SK-N-SH treated with all-trans-retinoic acid at 6 μM for 48 hours (cell line): Measurements from ENCODE around the gene PRSS53.

Experiments
- ATAC-seq: fragments of 200-7000 bp; cut with Tn5 transposase; 3 replicates; pipeline ENCODE4 v1.9.1; 2020; ENCODE audit warnings: mild to moderate bottlenecking, moderate library complexity
- ARNTL ChIP-seq: fragments of 450-650 bp; formaldehyde crosslinking; IDR thresholded peaks from 2 replicates; pipeline ENCODE4 v1.5.0; 2020; ENCODE audit warnings: low read depth, mild to moderate bottlenecking, moderate library complexity, borderline replicate concordance
- BACH2 ChIP-seq: fragments of 250-450 bp; sonication (Bioruptor Pico); IDR thresholded peaks from 2 replicates; pipeline ENCODE4 v1.9.0; 2021; ENCODE audit warnings: mild to moderate bottlenecking, borderline replicate concordance
- CSDC2 ChIP-seq: fragments of 250-450 bp; sonication (Bioruptor Pico); IDR thresholded peaks from 2 replicates; pipeline ENCODE4 v1.5.0; 2020; ENCODE audit warnings: mild to moderate bottlenecking, moderate library complexity
- CSRNP3 ChIP-seq: fragments of 250-450 bp; sonication (Bioruptor Pico); IDR thresholded peaks from 2 replicates; pipeline ENCODE4 v1.5.1; 2021; ENCODE audit warnings: mild to moderate bottlenecking, moderate library complexity
- ESRRG ChIP-seq: fragments of 250-450 bp; sonication (Bioruptor Pico); IDR thresholded peaks from 2 replicates; pipeline ENCODE4 v1.6.1; 2021; ENCODE audit warnings: mild to moderate bottlenecking
- GLIS3 ChIP-seq: fragments of 250-450 bp; sonication (Bioruptor Pico); IDR thresholded peaks from 2 replicates; pipeline ENCODE4 v1.5.0; 2020; ENCODE audit warnings: mild to moderate bottlenecking, moderate library complexity
- ISL1 ChIP-seq: fragments of 250-450 bp; sonication (Bioruptor Pico); IDR thresholded peaks from 2 replicates; pipeline ENCODE4 v2.1.2; 2022; ENCODE audit warnings: mild to moderate bottlenecking, moderate library complexity
- OSR1 ChIP-seq: fragments of 250-450 bp; sonication (Bioruptor Pico); IDR thresholded peaks from 2 replicates; pipeline ENCODE4 v1.8.0; 2022; ENCODE audit warnings: moderate library complexity, mild to moderate bottlenecking, inconsistent platforms
- PATZ1 ChIP-seq: fragments of 250-450 bp; sonication (Bioruptor Pico); IDR thresholded peaks from 2 replicates; pipeline ENCODE4 v1.8.0; 2020; ENCODE audit warnings: mild to moderate bottlenecking, moderate library complexity, borderline replicate concordance
- POU6F1 ChIP-seq: fragments of 250-450 bp; sonication (Bioruptor Pico); IDR thresholded peaks from 2 replicates; pipeline ENCODE4 v1.8.0; 2021; ENCODE audit warnings: low read depth, mild to moderate bottlenecking, moderate library complexity, borderline replicate concordance
- PPARA ChIP-seq: fragments of 250-450 bp; sonication (Bioruptor Pico); IDR thresholded peaks from 2 replicates; pipeline ENCODE4 v1.5.0; 2020; ENCODE audit warnings: mild to moderate bottlenecking, borderline replicate concordance
- SNAI2 ChIP-seq: fragments of 250-450 bp; sonication (Bioruptor Pico); IDR thresholded peaks from 2 replicates; pipeline ENCODE4 v1.5.0; 2020; ENCODE audit warnings: mild to moderate bottlenecking, moderate library complexity
- TCF4 ChIP-seq: fragments of 250-450 bp; sonication (Bioruptor Pico); IDR thresholded peaks from 2 replicates; pipeline ENCODE4 v1.8.0; 2021; ENCODE audit warnings: mild to moderate bottlenecking, moderate library complexity, borderline replicate concordance
- TOX ChIP-seq: fragments of 250-450 bp; sonication (Bioruptor Pico); IDR thresholded peaks from 2 replicates; pipeline ENCODE4 v1.8.0; 2021; ENCODE audit warnings: mild to moderate bottlenecking, moderate library complexity, borderline replicate concordance
- ZC3H10 ChIP-seq: fragments of 250-450 bp; sonication (Bioruptor Pico); IDR thresholded peaks from 2 replicates; pipeline ENCODE4 v1.5.1; 2021; ENCODE audit warnings: mild to moderate bottlenecking, moderate library complexity
- ZFP3 ChIP-seq: fragments of 250-450 bp; sonication (Bioruptor Pico); IDR thresholded peaks from 2 replicates; pipeline ENCODE4 v1.5.0; 2020; ENCODE audit warnings: mild to moderate bottlenecking, moderate library complexity
- ZFP30 ChIP-seq: fragments of 450-650 bp; formaldehyde crosslinking; IDR thresholded peaks from 2 replicates; pipeline ENCODE4 v1.5.0; 2022; ENCODE audit warnings: mild to moderate bottlenecking, moderate library complexity
- ZNF565 ChIP-seq: fragments of 450-650 bp; formaldehyde crosslinking; conservative IDR thresholded peaks from 2 replicates; pipeline ENCODE4 v1.5.0; 2020; ENCODE audit warnings: low read depth, mild to moderate bottlenecking, moderate library complexity
- ZNF70 ChIP-seq: fragments of 450-650 bp; formaldehyde crosslinking; IDR thresholded peaks from 2 replicates; pipeline ENCODE4 v1.5.0; 2020; ENCODE audit warnings: mild to moderate bottlenecking, moderate library complexity
- ZNF8 ChIP-seq: fragments of 450-650 bp; formaldehyde crosslinking; IDR thresholded peaks from 2 replicates; pipeline ENCODE4 v1.5.0; 2020; ENCODE audit warnings: mild to moderate bottlenecking, moderate library complexity
- TF ChIP-seq, protein P1 (sequence below): fragments of 250-450 bp; sonication (Bioruptor Pico); IDR thresholded peaks from 2 replicates; pipeline ENCODE4 v1.5.1; 2020; ENCODE audit warnings: low read depth, mild to moderate bottlenecking, moderate library complexity
- TF ChIP-seq, protein P2 (sequence below): fragments of 250-450 bp; sonication (Bioruptor Pico); IDR thresholded peaks from 2 replicates; pipeline ENCODE4 v1.5.0; 2020; ENCODE audit warnings: mild to moderate bottlenecking, moderate library complexity

The PRSS53 gene

DNA sequence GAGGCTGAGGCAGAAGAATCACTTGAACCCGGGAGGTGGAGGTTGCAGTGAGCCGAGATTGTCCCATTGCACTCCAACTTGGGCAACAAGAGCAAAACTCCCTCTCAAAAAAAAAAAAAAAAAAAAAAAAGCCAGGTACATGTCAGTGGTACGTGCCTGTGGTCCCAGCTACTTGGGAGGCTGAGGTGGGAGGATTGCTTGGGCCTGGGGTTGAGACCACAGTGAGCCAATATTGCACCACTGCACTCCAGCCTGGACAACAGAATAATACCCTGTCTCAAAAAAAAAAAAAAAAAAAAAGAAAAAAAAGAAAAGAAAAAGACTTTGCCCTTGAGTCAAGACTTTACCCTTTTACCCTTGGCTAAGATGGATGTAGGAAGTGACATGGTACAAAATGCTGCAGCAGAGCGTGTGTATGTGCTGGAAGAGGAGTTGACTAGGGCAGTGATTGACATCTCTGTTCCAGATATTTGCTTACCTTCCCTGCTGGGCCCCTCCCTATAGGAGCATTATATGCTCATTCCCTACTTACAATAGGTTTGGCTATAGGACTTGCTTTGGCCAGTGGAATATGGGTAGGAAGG, 44.8 kb downstream of the PRSS53 start:
- TF ChIP-seq BACH2 (CRISPR knock-in tag) (no peak), ZNF565 (CRISPR knock-in tag) (no peak), PATZ1 (CRISPR knock-in tag) (no peak), ESRRG (CRISPR knock-in tag) (no peak), SNAI2 (CRISPR knock-in tag) (no peak), PPARA (CRISPR knock-in tag) (no peak), TOX (CRISPR knock-in tag) (no peak), TCF4 (CRISPR knock-in tag) (no peak), OSR1 (CRISPR knock-in tag) (no peak), ISL1 (CRISPR knock-in tag) (no peak), CSDC2 (CRISPR knock-in tag) (no peak), CSRNP3 (CRISPR knock-in tag) (no peak), ZNF8 (CRISPR knock-in tag) (no peak), GLIS3 (no peak), ZNF70 (CRISPR knock-in tag) (no peak), ZC3H10 (CRISPR knock-in tag) (no peak), ZFP3 (CRISPR knock-in tag) (no peak), POU6F1 (CRISPR knock-in tag) (no peak)
- TF ChIP-seq, protein P1, sequence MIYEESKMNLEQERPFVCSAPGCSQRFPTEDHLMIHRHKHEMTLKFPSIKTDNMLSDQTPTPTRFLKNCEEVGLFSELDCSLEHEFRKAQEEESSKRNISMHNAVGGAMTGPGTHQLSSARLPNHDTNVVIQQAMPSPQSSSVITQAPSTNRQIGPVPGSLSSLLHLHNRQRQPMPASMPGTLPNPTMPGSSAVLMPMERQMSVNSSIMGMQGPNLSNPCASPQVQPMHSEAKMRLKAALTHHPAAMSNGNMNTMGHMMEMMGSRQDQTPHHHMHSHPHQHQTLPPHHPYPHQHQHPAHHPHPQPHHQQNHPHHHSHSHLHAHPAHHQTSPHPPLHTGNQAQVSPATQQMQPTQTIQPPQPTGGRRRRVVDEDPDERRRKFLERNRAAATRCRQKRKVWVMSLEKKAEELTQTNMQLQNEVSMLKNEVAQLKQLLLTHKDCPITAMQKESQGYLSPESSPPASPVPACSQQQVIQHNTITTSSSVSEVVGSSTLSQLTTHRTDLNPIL (CRISPR knock-in tag): no peak
- TF ChIP-seq, protein P2, sequence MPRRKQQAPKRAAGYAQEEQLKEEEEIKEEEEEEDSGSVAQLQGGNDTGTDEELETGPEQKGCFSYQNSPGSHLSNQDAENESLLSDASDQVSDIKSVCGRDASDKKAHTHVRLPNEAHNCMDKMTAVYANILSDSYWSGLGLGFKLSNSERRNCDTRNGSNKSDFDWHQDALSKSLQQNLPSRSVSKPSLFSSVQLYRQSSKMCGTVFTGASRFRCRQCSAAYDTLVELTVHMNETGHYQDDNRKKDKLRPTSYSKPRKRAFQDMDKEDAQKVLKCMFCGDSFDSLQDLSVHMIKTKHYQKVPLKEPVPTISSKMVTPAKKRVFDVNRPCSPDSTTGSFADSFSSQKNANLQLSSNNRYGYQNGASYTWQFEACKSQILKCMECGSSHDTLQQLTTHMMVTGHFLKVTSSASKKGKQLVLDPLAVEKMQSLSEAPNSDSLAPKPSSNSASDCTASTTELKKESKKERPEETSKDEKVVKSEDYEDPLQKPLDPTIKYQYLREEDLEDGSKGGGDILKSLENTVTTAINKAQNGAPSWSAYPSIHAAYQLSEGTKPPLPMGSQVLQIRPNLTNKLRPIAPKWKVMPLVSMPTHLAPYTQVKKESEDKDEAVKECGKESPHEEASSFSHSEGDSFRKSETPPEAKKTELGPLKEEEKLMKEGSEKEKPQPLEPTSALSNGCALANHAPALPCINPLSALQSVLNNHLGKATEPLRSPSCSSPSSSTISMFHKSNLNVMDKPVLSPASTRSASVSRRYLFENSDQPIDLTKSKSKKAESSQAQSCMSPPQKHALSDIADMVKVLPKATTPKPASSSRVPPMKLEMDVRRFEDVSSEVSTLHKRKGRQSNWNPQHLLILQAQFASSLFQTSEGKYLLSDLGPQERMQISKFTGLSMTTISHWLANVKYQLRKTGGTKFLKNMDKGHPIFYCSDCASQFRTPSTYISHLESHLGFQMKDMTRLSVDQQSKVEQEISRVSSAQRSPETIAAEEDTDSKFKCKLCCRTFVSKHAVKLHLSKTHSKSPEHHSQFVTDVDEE (CRISPR knock-in tag): no peak
- no peak for ATAC-seq

- ATAC-seq: no peak
- TF ChIP-seq, protein P2 (CRISPR knock-in tag): no peak
- TF ChIP-seq ESRRG (CRISPR knock-in tag): no peak
- TF ChIP-seq ZFP30: no peak
- no peak for TF ChIP-seq ARNTL
- TF ChIP-seq ZNF565 (CRISPR knock-in tag): no peak
- TF ChIP-seq GLIS3: no peak
- no peak for TF ChIP-seq ZFP3 (CRISPR knock-in tag)
- no peak for TF ChIP-seq SNAI2 (CRISPR knock-in tag)
- no peak for TF ChIP-seq ISL1 (CRISPR knock-in tag)
- TF ChIP-seq BACH2 (CRISPR knock-in tag): no peak
- TF ChIP-seq CSRNP3 (CRISPR knock-in tag): no peak
- TF ChIP-seq PATZ1 (CRISPR knock-in tag): no peak
- TF ChIP-seq, all 23 proteins: peak for 0
These were observed 45.4 kb downstream of the PRSS53 start for GRCh38 chr16:31043352-31043751.
